ENCODE measurements around the gene FDX2.

DNA sequence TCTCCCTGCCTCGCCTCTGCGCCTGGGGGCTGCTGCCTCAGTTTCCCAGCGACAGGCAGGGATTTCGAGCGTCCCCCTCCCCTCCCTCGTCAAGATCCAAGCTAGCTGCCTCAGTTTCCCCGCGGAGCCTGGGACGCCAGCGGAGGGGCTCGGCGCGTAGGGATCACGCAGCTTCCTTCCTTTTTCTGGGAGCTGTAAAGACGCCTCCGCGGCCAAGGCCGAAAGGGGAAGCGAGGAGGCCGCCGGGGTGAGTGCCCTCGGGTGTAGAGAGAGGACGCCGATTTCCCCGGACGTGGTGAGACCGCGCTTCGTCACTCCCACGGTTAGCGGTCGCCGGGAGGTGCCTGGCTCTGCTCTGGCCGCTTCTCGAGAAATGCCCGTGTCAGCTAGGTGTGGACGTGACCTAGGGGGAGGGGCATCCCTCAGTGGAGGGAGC is 45.6 kb downstream of the FDX2 start:
- TF ChIP-seq, protein P1, sequence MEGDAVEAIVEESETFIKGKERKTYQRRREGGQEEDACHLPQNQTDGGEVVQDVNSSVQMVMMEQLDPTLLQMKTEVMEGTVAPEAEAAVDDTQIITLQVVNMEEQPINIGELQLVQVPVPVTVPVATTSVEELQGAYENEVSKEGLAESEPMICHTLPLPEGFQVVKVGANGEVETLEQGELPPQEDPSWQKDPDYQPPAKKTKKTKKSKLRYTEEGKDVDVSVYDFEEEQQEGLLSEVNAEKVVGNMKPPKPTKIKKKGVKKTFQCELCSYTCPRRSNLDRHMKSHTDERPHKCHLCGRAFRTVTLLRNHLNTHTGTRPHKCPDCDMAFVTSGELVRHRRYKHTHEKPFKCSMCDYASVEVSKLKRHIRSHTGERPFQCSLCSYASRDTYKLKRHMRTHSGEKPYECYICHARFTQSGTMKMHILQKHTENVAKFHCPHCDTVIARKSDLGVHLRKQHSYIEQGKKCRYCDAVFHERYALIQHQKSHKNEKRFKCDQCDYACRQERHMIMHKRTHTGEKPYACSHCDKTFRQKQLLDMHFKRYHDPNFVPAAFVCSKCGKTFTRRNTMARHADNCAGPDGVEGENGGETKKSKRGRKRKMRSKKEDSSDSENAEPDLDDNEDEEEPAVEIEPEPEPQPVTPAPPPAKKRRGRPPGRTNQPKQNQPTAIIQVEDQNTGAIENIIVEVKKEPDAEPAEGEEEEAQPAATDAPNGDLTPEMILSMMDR (conservative IDR thresholded peaks at IDR 0.05) = no peak
- no peak for TF ChIP-seq ZFX (IDR thresholded peaks at IDR 0.05)

All from C4-2B (cell line).